Epithelial cell of esophagus (primary cell): Measurements from ENCODE around the gene UFC1.

Experiments used
- DNase-seq: peaks from one replicate; pipeline ENCODE4 v3.0.0; 2010; ENCODE audit warnings: low read depth
- H3K4me3 ChIP-seq: 2 replicates; pipeline ENCODE4 v1.5.1; 2011; ENCODE audit warnings: mild to moderate bottlenecking, low read length, control low read depth
- CTCF ChIP-seq: IDR thresholded peaks from 2 replicates; pipeline ENCODE4 v1.5.1; 2011; ENCODE audit warnings: low read depth, mild to moderate bottlenecking, low read length, control low read depth, inconsistent platforms; ENCODE audit not compliant: insufficient read depth; ENCODE audit errors: missing control alignments

Gene UFC1

GRCh38 chr1:161158316-161159010, 4.7 kb downstream of the UFC1 start:
- peak; percentile 26 for DNase-seq
- peak overlapping the region; percentile 84 for H3K4me3 ChIP-seq
- TF ChIP-seq CTCF = no peak

GRCh38 chr1:161159087-161159912, 5.5 kb downstream of the UFC1 start, which contains the start of gene USP21:
TSS of gene USP21 (plus strand) at chr1:161159500. CDS start at chr1:161160641, 1,141 bp downstream.
- H3K4me3 ChIP-seq = peak within 1 kb of the TSS; percentile 84
- peak; percentile 63 for TF ChIP-seq CTCF
- DNase-seq = peak; percentile 90

- TF ChIP-seq CTCF = no peak
- DNase-seq = no peak
- H3K4me3 ChIP-seq = peak overlapping the region; percentile 84
Observed at GRCh38 chr1:161159913-161160243, 6.1 kb downstream of the UFC1 start.

GRCh38 chr1:161160671-161161145, 6.9 kb downstream of the UFC1 start:
- H3K4me3 ChIP-seq = no peak overlapping the region
- no peak for DNase-seq
- no peak for TF ChIP-seq CTCF

- no peak for TF ChIP-seq CTCF
- DNase-seq = no peak
- no peak overlapping the region for H3K4me3 ChIP-seq
Observed at GRCh38 chr1:161161652-161162051, 7.9 kb downstream of the UFC1 start.

- DNase-seq = no peak
- TF ChIP-seq CTCF = no peak
- H3K4me3 ChIP-seq = no peak overlapping the region
Observed at GRCh38 chr1:161162052-161162451, 8.3 kb downstream of the UFC1 start.
